Right lobe of liver (tissue), 6 donors: ENCODE results near the gene ABL1. TPM values are rescaled to one million over a fixed set of nuclear protein-coding genes. Genes with fewer than 3 reads are reported as not detected.
A peak's percentile ranks its signal among the peaks of the same experiment; 100 is the strongest.

Experiments
- ATAC-seq, 4 donors: fragments of 200-7000 bp; cut with Tn5 transposase; one replicate each; pipeline ENCODE4 v1.9.1; 2020; ENCODE audit warnings: mild to moderate bottlenecking in 4 of 4, moderate library complexity in 4 of 4
- DNase-seq, 3 donors: peaks; one replicate each; pipeline ENCODE4 v3.0.0-alpha.2; 2020
- H3K27ac ChIP-seq, 3 donors: fragments of 200-600 bp; one replicate each; pipeline ENCODE4 v1.8.0; 2022
- H3K27me3 ChIP-seq, 2 donors: fragments of 200-600 bp; one replicate each; pipeline ENCODE4 v1.8.0; 2022
- H3K36me3 ChIP-seq, 4 donors: fragments of 200-600 bp; sonication (generic) in 1 of 4; one replicate each; pipeline versions ENCODE4 v1.5.1 to v1.8.0; 2017 to 2022; ENCODE audit warnings: control low read depth in 1 of 4
- H3K4me1 ChIP-seq, 4 donors: fragments of 200-600 bp; sonication (generic) in 1 of 4; one replicate each; pipeline versions ENCODE4 v1.5.1 to v1.8.0; 2017 to 2022; ENCODE audit warnings: control low read depth in 1 of 4
- H3K4me3 ChIP-seq, 3 donors: fragments of 200-600 bp; one replicate each; pipeline ENCODE4 v1.8.0; 2022
- H3K9me3 ChIP-seq, 4 donors: fragments of 200-600 bp; sonication (generic) in 1 of 4; one replicate each; pipeline versions ENCODE4 v1.5.1 to v1.8.0; 2017 to 2022; ENCODE audit warnings: control low read depth in 1 of 4
- CTCF ChIP-seq, 4 donors: fragments of 200-600 bp in 3 of 4; fragments of 450-650 bp in 1 of 4; IDR thresholded peaks; one replicate each; pipeline versions ENCODE4 v1.5.1 to v1.8.0; 2016 to 2022; ENCODE audit warnings: antibody characterized with exemption in 4 of 4, mild to moderate bottlenecking in 2 of 4
- POLR2A ChIP-seq: fragments of 450-650 bp; IDR thresholded peaks from one replicate; pipeline ENCODE4 v1.6.1; 2017; ENCODE audit warnings: antibody characterized with exemption, mild to moderate bottlenecking
- WGBS: methylation state at CpG from one replicate; pipeline ENCODE4 v1.1.6; 2018; ENCODE audit warnings: low coverage, low lambda C conversion rate; ENCODE audit not compliant: insufficient coverage; ENCODE audit errors: missing lambda C conversion rate; 5-methylcytosine and 5-hydroxymethylcytosine counted together
- intact Hi-C, 2 donors: fragments of 100-400 bp; cut with DNase I; formaldehyde crosslinking; loops; one replicate each; pipeline versions ENCODE4 v1.11.2 to v1.14.1; 2022
- total RNA-seq, 6 experiments: library from RNA; depleted of rRNA in 2 of 6; stranded (reverse); fragments of >200 nt in 2 of 6; fragmentation: NEBNext Ultra II Directional in 3 of 6; extraction: Animal tissue kit (Norgen Biotek cat#: 25700) in 3 of 6; gene quantifications; one replicate each; pipeline versions ENCODE4 v1.1.0 to v1.2.4, GENCODE V29; 2016 to 2023
- donor health status: DM: no; HTN: yes; CAD: no.
- donor health status: DM: no; HTN: no; CAD: no.
- donor health status: DM: no; HTN: no; CAD: no.
- donor health status: DM: no; HTN: yes; CAD: no.
- donor health status: DM: no; HTN: yes; CAD: no.

The ABL1 gene
- total RNA-seq, 6 experiments from 2014 or later = 17.0 to 25.8 (median 18.8) TPM

GRCh38 chr9:130869250-130869649 is 34.2 kb downstream of the ABL1 start:
- H3K27ac ChIP-seq = no peak overlapping the region
- H3K36me3 ChIP-seq = peaks cover 0 to 11% (median 1%) of the 10 kb centered on the region in 4 donors
- WGBS = 50% methylated on average over 6 of the region's 8 CpGs
- no peaks in the 10 kb centered on the region for H3K9me3 ChIP-seq
- intact Hi-C loops = loop anchor here (5.0 to 10.0 kb wide), 2 partner anchors 73 to 94 kb away; no protein-coding TSS in a partner anchor
- no peak overlapping the region for H3K4me3 ChIP-seq
- no peak for ATAC-seq
- no peaks in the 10 kb centered on the region for H3K27me3 ChIP-seq
- DNase-seq = peak in 2 of 3 donors; percentile 54 to 62
- TF ChIP-seq CTCF (IDR thresholded peaks at IDR 0.05) = no peak
- no peak for TF ChIP-seq POLR2A
- H3K4me1 ChIP-seq = peaks cover 0 to 20% (median 4%) of the 10 kb centered on the region in 4 donors

GRCh38 chr9:130870491-130871381 is 35.7 kb downstream of the ABL1 start:
- WGBS = 92% methylated on average over 14 of the region's 17 CpGs
- Histone ChIP-seq H3K9me3 (no peaks in the 10 kb centered on the region), H3K4me3 (no peak overlapping the region), H3K4me1 (peaks cover 0 to 20% (median 4%) of the 10 kb centered on the region in 4 donors), H3K27me3 (no peaks in the 10 kb centered on the region), H3K36me3 (peaks cover 0 to 20% (median 6%) of the 10 kb centered on the region in 4 donors), H3K27ac (no peak overlapping the region)
- TF ChIP-seq POLR2A = no peak
- ATAC-seq = no peak
- intact Hi-C loops = no loop called here
- peak in 1 of 3 donors; percentile 28 for DNase-seq

GRCh38 chr9:130871395-130872062 is 36.5 kb downstream of the ABL1 start:
- H3K9me3 ChIP-seq = no peaks in the 10 kb centered on the region
- no peak for TF ChIP-seq POLR2A
- TF ChIP-seq CTCF (IDR thresholded peaks at IDR 0.05) = no peak
- intact Hi-C loops = no loop called here
- no peak overlapping the region for H3K4me3 ChIP-seq
- peaks cover 0 to 20% (median 4%) of the 10 kb centered on the region in 4 donors for H3K4me1 ChIP-seq
- DNase-seq (peak in 1 of 3 donors; percentile 22), ATAC-seq (no peak)
- WGBS = 31% methylated on average over 3 of the region's 10 CpGs
- H3K27ac ChIP-seq = no peak overlapping the region
- H3K36me3 ChIP-seq = peaks cover 0 to 20% (median 6%) of the 10 kb centered on the region in 4 donors
- H3K27me3 ChIP-seq = no peaks in the 10 kb centered on the region

GRCh38 chr9:130872093-130872492 is 37.0 kb downstream of the ABL1 start:
- 82% methylated on average over 10 of the region's 15 CpGs for WGBS
- no peak overlapping the region for H3K4me3 ChIP-seq
- intact Hi-C loops = no loop called here
- peaks cover 0 to 20% (median 4%) of the 10 kb centered on the region in 4 donors for H3K4me1 ChIP-seq
- H3K9me3 ChIP-seq = no peaks in the 10 kb centered on the region
- DNase-seq (peak in 1 of 3 donors; percentile 19), ATAC-seq (no peak)
- H3K27me3 ChIP-seq = no peaks in the 10 kb centered on the region
- no peak for TF ChIP-seq POLR2A
- TF ChIP-seq CTCF (IDR thresholded peaks at IDR 0.05) = no peak
- H3K36me3 ChIP-seq = peaks cover 0 to 20% (median 6%) of the 10 kb centered on the region in 4 donors
- H3K27ac ChIP-seq = no peak overlapping the region
